HEK293 (cell line): ENCODE results near the gene AGAP1.

ENCODE experiments used
- KLF8 ChIP-seq: fragments of 450-650 bp; formaldehyde crosslinking; IDR thresholded peaks from 2 replicates; pipeline ENCODE4 v1.5.1; 2016; ENCODE audit warnings: missing biosample characterization, missing genetic modification characterization
- PBX3 ChIP-seq: sonication (generic); formaldehyde crosslinking; IDR thresholded peaks from 2 replicates; pipeline ENCODE4 v1.8.1; 2022; ENCODE audit warnings: mild to moderate bottlenecking, moderate library complexity, missing genetic modification reagents
- WT1 ChIP-seq: fragments of 450-650 bp; formaldehyde crosslinking; IDR thresholded peaks from 2 replicates; pipeline ENCODE4 v1.5.1; 2016; ENCODE audit warnings: missing biosample characterization, missing genetic modification characterization
- ZBTB20 ChIP-seq: fragments of 450-650 bp; formaldehyde crosslinking; IDR thresholded peaks from 2 replicates; pipeline ENCODE4 v1.5.1; 2016; ENCODE audit warnings: missing biosample characterization, missing genetic modification characterization
- ZNF112 ChIP-seq: fragments of 450-650 bp; formaldehyde crosslinking; IDR thresholded peaks from 2 replicates; pipeline ENCODE4 v1.5.0; 2017; ENCODE audit warnings: missing biosample characterization, missing genetic modification characterization
- ZNF18 ChIP-seq: fragments of 450-650 bp; formaldehyde crosslinking; IDR thresholded peaks from 2 replicates; pipeline ENCODE4 v1.5.1; 2016; ENCODE audit warnings: missing biosample characterization, missing genetic modification characterization
- ZNF416 ChIP-seq: fragments of 450-650 bp; formaldehyde crosslinking; IDR thresholded peaks from 2 replicates; pipeline ENCODE4 v1.5.1; 2016; ENCODE audit warnings: missing biosample characterization, missing genetic modification characterization
- ZNF501 ChIP-seq: fragments of 450-650 bp; formaldehyde crosslinking; IDR thresholded peaks from 2 replicates; pipeline ENCODE4 v1.5.1; 2016; ENCODE audit warnings: missing biosample characterization, missing genetic modification characterization
- ZNF510 ChIP-seq: fragments of 450-650 bp; formaldehyde crosslinking; IDR thresholded peaks from 2 replicates; pipeline ENCODE4 v1.5.1; 2018; ENCODE audit warnings: mild to moderate bottlenecking, missing genetic modification characterization, missing biosample characterization; ENCODE audit not compliant: insufficient replicate concordance
- ZSCAN30 ChIP-seq: fragments of 450-650 bp; IDR thresholded peaks from 2 replicates; pipeline ENCODE4 v1.5.1; 2018; ENCODE audit warnings: missing biosample characterization, mild to moderate bottlenecking, missing genetic modification characterization, moderate library complexity
- TF ChIP-seq, protein P1 (sequence below): fragments of 450-650 bp; formaldehyde crosslinking; IDR thresholded peaks from 2 replicates; pipeline ENCODE4 v1.5.1; 2016; ENCODE audit warnings: missing biosample characterization, missing genetic modification characterization
- TF ChIP-seq, protein P2 (sequence below): fragments of 450-650 bp; formaldehyde crosslinking; IDR thresholded peaks from 2 replicates; pipeline ENCODE4 v1.5.1; 2017; ENCODE audit warnings: missing biosample characterization, mild to moderate bottlenecking, missing genetic modification characterization, moderate library complexity

DNA sequence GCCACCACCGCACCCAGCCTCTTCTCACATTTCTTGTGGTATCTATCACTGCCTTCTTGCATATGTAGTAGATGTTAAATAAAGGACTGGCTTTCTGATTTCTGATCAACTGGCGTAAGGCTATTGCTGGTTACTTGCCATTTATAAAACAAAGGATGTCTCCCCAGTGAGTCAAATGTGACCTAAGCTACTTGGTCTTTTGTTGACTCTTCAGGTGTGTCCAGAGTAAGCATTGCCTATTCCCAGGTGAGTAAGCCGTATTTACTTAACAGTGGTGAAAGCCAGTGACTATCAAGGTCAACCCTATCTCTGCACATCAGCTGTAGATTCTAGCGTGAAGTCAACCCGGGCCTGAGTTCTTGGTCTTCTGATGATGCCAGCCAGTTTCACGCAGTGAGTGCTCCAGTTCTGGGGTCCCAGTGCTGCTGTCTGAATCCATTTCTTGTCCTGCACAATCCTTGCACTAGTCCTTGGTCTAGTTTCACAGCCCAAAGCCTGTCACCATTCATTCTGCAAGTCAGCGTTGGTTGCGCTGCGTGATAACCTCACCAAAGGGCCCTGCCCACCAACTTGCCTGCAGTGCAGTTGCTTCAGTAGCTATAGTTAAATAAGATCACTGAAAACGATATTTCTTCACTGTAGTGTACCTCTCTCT is 554.2 kb downstream of the AGAP1 start:
- TF ChIP-seq, protein P1, sequence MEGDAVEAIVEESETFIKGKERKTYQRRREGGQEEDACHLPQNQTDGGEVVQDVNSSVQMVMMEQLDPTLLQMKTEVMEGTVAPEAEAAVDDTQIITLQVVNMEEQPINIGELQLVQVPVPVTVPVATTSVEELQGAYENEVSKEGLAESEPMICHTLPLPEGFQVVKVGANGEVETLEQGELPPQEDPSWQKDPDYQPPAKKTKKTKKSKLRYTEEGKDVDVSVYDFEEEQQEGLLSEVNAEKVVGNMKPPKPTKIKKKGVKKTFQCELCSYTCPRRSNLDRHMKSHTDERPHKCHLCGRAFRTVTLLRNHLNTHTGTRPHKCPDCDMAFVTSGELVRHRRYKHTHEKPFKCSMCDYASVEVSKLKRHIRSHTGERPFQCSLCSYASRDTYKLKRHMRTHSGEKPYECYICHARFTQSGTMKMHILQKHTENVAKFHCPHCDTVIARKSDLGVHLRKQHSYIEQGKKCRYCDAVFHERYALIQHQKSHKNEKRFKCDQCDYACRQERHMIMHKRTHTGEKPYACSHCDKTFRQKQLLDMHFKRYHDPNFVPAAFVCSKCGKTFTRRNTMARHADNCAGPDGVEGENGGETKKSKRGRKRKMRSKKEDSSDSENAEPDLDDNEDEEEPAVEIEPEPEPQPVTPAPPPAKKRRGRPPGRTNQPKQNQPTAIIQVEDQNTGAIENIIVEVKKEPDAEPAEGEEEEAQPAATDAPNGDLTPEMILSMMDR (tag by site-specific recombination) = no peak
- no peak for TF ChIP-seq ZSCAN30 (tag by site-specific recombination)
- no peak for TF ChIP-seq PBX3 (CRISPR knock-in tag)
- TF ChIP-seq ZNF510 (tag by site-specific recombination) = no peak
- no peak for TF ChIP-seq KLF8 (tag by site-specific recombination)
- no peak for TF ChIP-seq ZBTB20 (tag by site-specific recombination)
- TF ChIP-seq, protein P2, sequence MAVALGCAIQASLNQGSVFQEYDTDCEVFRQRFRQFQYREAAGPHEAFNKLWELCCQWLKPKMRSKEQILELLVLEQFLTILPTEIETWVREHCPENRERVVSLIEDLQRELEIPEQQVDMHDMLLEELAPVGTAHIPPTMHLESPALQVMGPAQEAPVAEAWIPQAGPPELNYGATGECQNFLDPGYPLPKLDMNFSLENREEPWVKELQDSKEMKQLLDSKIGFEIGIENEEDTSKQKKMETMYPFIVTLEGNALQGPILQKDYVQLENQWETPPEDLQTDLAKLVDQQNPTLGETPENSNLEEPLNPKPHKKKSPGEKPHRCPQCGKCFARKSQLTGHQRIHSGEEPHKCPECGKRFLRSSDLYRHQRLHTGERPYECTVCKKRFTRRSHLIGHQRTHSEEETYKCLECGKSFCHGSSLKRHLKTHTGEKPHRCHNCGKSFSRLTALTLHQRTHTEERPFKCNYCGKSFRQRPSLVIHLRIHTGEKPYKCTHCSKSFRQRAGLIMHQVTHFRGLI (tag by site-specific recombination) = no peak
- no peak for TF ChIP-seq ZNF501 (tag by site-specific recombination)
- no peak for TF ChIP-seq ZNF18
- TF ChIP-seq ZNF416 = no peak
- TF ChIP-seq ZNF112 (tag by site-specific recombination) = no peak
- TF ChIP-seq WT1 = no peak
